ENCODE measurements around the gene ZFP92. TPM values are rescaled to one million over a fixed set of nuclear protein-coding genes. Genes with fewer than 3 reads are reported as not detected.

Gene ZFP92
- total and polyA plus RNA-seq, 3 donors from 2014 or later = 2.1 to 3.4 (median 2.2) TPM

DNA sequence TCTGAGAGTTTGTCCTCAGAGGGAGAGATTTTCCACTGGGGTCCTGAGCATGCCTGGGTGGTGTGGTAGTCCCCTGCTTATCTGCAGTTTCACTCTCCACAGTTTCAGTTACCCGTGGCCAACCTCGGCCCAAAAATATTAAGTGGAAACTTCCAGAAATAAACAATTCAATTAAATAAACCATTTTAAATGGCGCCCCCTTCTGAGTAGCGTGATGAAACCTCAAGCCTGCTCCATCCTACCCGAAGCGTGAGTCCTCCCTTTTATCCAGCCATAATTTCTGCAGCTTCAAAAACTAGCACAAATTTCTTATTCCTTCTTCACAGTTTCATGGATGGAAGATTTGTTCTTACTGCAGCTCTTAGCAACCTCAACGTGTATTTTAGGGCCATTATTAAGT lies 36.8 kb upstream of the ZFP92 start:
- WGBS, 2 donors = 76 to 81% methylated on average over 7 of the region's 7 CpGs
- Histone ChIP-seq H3K27me3 (no peaks in the 10 kb centered on the region), H3K4me1 (peaks cover 6% of the 10 kb centered on the region), H3K36me3 (ENCODE audit: low read depth, missing control alignments) (no peaks in the 10 kb centered on the region), H3K4me3 (no peak overlapping the region), H3K9me3 (no peaks in the 10 kb centered on the region), H3K27ac (peak overlapping the region in 1 of 2 donors; percentile 24)
- intact Hi-C loops (cut with DNase I; ENCODE audit: low total_unique reads) = no loop called here
- DNase-seq = no peak
- no peak for TF ChIP-seq POLR2A (IDR thresholded peaks at IDR 0.05)
- TF ChIP-seq, protein P1, sequence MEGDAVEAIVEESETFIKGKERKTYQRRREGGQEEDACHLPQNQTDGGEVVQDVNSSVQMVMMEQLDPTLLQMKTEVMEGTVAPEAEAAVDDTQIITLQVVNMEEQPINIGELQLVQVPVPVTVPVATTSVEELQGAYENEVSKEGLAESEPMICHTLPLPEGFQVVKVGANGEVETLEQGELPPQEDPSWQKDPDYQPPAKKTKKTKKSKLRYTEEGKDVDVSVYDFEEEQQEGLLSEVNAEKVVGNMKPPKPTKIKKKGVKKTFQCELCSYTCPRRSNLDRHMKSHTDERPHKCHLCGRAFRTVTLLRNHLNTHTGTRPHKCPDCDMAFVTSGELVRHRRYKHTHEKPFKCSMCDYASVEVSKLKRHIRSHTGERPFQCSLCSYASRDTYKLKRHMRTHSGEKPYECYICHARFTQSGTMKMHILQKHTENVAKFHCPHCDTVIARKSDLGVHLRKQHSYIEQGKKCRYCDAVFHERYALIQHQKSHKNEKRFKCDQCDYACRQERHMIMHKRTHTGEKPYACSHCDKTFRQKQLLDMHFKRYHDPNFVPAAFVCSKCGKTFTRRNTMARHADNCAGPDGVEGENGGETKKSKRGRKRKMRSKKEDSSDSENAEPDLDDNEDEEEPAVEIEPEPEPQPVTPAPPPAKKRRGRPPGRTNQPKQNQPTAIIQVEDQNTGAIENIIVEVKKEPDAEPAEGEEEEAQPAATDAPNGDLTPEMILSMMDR (IDR thresholded peaks at IDR 0.05) = no peak

DNA sequence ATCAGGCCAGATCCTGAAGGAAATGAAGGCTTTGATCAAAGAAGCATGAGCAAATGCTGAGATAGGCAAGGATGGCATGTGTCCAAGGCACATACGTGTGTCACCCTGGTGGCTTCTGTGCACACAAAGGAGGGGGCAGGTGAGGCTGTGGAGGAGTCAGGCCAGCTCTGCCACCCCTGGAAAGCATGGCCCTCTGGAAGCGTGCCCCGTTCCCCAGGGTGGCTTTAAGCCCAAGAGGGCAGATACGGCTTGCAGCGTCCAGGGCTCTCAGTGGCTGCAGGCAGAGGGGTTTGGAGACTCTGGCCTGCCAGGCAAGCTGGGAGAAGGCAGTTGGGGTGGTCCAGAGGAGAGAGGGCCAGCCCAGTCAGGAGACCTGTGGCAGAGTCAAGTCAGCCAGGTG lies 35.7 kb upstream of the ZFP92 start:
- intact Hi-C loops (cut with DNase I; ENCODE audit: low total_unique reads) = no loop called here
- 65% methylated on average over 3 of the region's 5 CpGs; no CpG with 5 or more reads in 1 of the 2 donors for WGBS, 2 donors
- Histone ChIP-seq H3K27ac (no peak overlapping the region), H3K9me3 (no peaks in the 10 kb centered on the region), H3K4me3 (no peak overlapping the region), H3K36me3 (ENCODE audit: low read depth, missing control alignments) (no peaks in the 10 kb centered on the region), H3K4me1 (peaks cover 5% of the 10 kb centered on the region), H3K27me3 (no peaks in the 10 kb centered on the region)
- no peak for DNase-seq
- TF ChIP-seq, protein P1 (IDR thresholded peaks at IDR 0.05) = no peak
- no peak for TF ChIP-seq POLR2A (IDR thresholded peaks at IDR 0.05)

DNA sequence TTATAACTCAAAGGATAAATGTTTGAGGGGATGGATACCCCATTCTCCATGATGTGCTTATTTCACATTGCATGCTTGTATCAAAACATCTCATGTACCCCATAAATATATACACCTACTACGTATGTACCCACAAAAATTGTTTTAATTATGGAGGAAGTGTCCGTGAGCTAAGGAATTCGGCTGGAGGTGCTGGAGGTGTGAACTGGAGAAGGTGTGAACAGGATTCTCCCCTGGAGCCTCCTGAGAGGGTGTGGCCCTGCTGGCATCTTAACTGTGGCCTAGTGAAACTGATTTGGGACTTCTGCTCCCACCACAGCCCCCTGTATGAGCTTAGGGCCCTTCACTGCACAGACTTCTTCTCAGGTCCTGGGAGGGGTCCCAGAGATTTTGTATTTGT lies 33.5 kb upstream of the ZFP92 start:
- Histone ChIP-seq H3K27ac (no peak overlapping the region), H3K9me3 (no peaks in the 10 kb centered on the region), H3K27me3 (no peaks in the 10 kb centered on the region), H3K36me3 (ENCODE audit: low read depth, missing control alignments) (no peaks in the 10 kb centered on the region), H3K4me3 (no peak overlapping the region), H3K4me1 (peaks cover 7% of the 10 kb centered on the region)
- intact Hi-C loops (cut with DNase I; ENCODE audit: low total_unique reads) = no loop called here
- 94 to 96% methylated on average over 3 of the region's 3 CpGs for WGBS, 2 donors
- no peak for TF ChIP-seq POLR2A (IDR thresholded peaks at IDR 0.05)
- TF ChIP-seq, protein P1 (IDR thresholded peaks at IDR 0.05) = no peak
- no peak for DNase-seq

DNA sequence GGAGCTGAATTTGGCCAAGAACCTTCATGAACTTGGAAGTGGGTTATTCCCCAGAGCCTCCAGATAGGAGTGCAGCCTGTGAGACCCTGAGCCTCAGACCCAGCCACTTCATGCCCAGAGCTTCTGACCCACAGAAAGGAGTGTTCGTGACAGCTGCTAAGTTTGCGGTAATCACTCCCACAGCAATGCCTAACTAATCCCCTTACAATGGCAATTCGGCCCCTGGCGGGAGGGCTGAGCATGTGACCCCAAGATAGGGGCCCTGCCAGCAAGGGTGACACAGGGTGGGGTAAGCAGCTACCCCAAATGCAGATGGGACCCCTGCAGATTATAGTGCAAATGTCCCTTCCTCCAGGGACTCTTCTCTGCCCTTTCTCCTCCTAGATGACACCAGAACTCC lies 32.7 kb upstream of the ZFP92 start:
- TF ChIP-seq POLR2A (IDR thresholded peaks at IDR 0.05) = no peak
- no peaks in the 10 kb centered on the region for H3K36me3 ChIP-seq (ENCODE audit: low read depth, missing control alignments)
- H3K4me1 ChIP-seq = peaks cover 7% of the 10 kb centered on the region
- no peak overlapping the region for H3K4me3 ChIP-seq
- no peaks in the 10 kb centered on the region for H3K27me3 ChIP-seq
- intact Hi-C loops (cut with DNase I; ENCODE audit: low total_unique reads) = no loop called here
- WGBS, 2 donors = 83 to 97% methylated on average over 2 to 4 of the region's 4 CpGs
- no peak for DNase-seq
- H3K27ac ChIP-seq = no peak overlapping the region
- no peaks in the 10 kb centered on the region for H3K9me3 ChIP-seq

DNA sequence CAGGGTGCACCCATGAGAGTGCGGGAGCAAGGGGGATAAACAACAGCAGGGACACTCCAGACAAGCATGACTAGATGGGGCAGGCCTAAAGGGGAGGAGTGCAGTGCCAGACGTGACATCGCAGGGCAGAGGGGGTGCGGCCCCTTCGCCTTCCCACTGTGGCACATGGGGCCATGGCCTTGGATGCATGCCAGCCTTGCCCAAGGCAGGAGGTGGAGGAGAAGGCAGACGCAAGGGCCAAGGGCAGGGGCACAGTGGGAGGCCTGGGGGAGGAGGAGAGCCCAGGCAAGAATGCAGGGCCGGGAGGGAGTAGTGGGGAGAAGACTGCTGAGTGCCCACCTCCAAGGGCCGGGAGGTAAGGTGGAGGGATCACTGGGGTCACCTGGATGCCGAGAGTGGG lies 31.8 kb upstream of the ZFP92 start:
- DNase-seq = no peak
- intact Hi-C loops (cut with DNase I; ENCODE audit: low total_unique reads) = no loop called here
- WGBS, 2 donors = 61 to 62% methylated on average over 6 to 9 of the region's 9 CpGs

More for the DNA sequence above, 31.8 kb upstream of the ZFP92 start:
- H3K36me3 ChIP-seq (ENCODE audit: low read depth, missing control alignments) = no peaks in the 10 kb centered on the region
- peaks cover 7% of the 10 kb centered on the region for H3K4me1 ChIP-seq
- TF ChIP-seq, protein P1 (IDR thresholded peaks at IDR 0.05) = no peak
- no peak for TF ChIP-seq POLR2A (IDR thresholded peaks at IDR 0.05)
- H3K9me3 ChIP-seq = no peaks in the 10 kb centered on the region
- no peak overlapping the region for H3K27ac ChIP-seq
- H3K27me3 ChIP-seq = no peaks in the 10 kb centered on the region
- H3K4me3 ChIP-seq = no peak overlapping the region

Data from testis (tissue), 3 donors.